ENCODE measurements around the gene TMEM125.

The TMEM125 gene

DNA sequence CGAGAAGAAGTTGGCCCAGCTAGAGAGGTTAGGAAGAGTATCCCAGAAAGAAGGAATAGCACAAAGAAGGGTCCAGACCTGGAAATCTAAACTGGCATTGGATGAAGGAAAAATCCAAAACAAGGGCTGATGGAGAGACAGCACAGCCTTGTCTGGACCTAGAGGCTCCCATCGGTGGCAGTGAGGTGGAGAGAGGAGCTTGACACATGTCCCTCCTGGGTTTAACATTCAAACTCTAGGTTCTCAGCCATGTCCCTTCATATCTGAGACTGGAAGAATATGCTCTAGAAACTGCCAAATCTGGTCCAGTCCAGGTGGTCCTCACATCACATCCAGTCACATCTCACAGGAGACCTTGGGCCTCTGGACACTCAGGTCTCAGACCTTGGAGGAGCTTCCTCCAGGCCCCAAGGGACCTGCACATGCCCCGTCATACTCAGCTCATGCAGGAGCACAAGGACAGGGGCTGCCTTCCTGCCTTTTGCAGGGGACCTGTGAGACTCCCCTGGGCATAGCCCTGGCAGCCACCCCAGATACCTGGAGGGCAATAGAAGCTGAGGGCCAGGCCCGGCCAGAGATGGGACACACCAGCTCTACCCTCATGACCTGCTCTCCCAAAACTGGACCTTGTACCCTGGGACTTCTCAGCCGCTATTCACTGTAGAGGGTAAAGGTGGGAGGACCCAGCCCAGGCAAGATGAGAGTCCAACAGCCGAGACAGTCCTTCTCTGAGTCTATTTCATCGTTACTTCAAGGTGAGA lies 7.5 kb downstream of the TMEM125 start:
- Mint-ChIP-seq H3K4me1 (peaks cover 8% of the 10 kb centered on the region), H3K9me3 (no peaks in the 10 kb centered on the region), H3K27me3 (ENCODE audit: low read depth) (peaks cover 5% of the 10 kb centered on the region), H3K4me3 (peak overlapping the region in 1 of 3 experiments; percentile 42), H3K27ac (peak overlapping the region; percentile 82 to 93 (median 91)), H3K36me3 (ENCODE audit: low read depth) (no peaks in the 10 kb centered on the region)
- TF ChIP-seq CTCF (IDR thresholded peaks at IDR 0.05; ENCODE audit: unreplicated experiment in 3 of 3), result no peak

DNA sequence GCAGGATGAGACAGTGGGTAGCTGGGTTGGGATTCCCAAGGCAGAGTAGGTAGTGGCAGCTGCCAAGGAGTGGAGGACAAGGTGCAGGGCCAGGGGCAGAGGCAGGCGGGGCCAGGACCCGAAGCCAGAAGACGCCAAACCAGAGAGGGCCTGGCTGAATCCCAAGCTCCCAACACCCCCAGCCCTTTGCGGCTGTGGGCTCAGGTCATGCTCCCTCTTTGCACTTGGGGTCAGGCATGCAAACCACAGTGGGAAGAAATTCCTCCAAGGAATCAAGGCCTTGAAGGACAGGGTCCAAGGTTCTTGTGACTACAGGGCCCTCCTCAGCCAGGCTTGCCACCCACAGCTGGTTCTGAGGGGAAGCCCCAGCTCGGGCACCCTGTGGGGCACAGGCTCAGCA lies 9.4 kb downstream of the TMEM125 start:
- no peaks in the 10 kb centered on the region for H3K9me3 Mint-ChIP-seq
- peaks cover 5% of the 10 kb centered on the region for H3K27me3 Mint-ChIP-seq (ENCODE audit: low read depth)
- no peak overlapping the region for H3K27ac Mint-ChIP-seq
- no peak for TF ChIP-seq CTCF (IDR thresholded peaks at IDR 0.05; ENCODE audit: unreplicated experiment in 3 of 3)
- H3K4me1 Mint-ChIP-seq, result peaks cover 8% of the 10 kb centered on the region
- no peaks in the 10 kb centered on the region for H3K36me3 Mint-ChIP-seq (ENCODE audit: low read depth)
- no peak overlapping the region for H3K4me3 Mint-ChIP-seq

DNA sequence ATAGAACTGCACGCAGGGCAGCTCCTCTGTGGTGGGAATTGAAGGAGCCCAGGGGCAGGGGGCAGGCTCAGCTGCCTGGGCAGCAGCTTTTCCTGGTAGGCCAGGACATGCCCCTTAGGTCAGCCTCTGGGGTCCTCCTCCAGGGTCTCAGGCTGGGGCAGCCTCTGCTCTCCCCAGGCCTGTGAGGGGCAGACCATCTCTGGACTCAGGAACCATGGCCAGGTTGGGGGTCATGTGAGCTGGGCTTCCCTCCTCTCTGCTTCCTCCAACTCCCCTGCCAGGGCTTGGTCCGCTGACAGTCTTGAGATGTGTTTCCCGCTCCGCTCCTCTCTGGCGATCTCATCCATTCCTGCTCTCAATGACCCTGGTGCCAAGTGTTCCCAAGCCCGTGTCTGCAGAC lies 9.9 kb downstream of the TMEM125 start:
- H3K27ac Mint-ChIP-seq, result no peak overlapping the region
- H3K27me3 Mint-ChIP-seq (ENCODE audit: low read depth), result peaks cover 10% of the 10 kb centered on the region
- no peaks in the 10 kb centered on the region for H3K36me3 Mint-ChIP-seq (ENCODE audit: low read depth)
- no peak overlapping the region for H3K4me3 Mint-ChIP-seq
- H3K4me1 Mint-ChIP-seq, result peaks cover 8% of the 10 kb centered on the region
- H3K9me3 Mint-ChIP-seq, result no peaks in the 10 kb centered on the region
- TF ChIP-seq CTCF (IDR thresholded peaks at IDR 0.05; ENCODE audit: unreplicated experiment in 3 of 3), result no peak

DNA sequence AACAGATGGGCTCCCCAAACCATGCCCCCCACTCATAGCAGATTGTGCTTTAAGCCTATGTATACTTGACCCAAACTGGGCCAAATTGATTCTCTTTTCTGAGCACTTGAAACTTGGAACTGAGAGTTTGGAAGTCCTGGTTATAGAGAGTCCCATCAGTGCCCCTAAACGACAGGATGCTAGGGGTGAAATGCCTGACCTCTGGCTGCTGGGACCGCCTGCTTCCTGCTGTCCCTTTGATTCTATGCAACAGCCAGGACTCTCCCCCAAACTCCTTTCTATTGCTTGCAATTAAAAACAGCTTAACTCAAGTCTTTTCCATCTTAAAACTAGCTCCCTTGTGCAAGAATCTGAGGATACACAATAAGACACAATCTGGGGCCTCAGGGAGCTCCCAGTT lies 10.9 kb downstream of the TMEM125 start:
- no peaks in the 10 kb centered on the region for H3K36me3 Mint-ChIP-seq (ENCODE audit: low read depth)
- peak overlapping the region in 1 of 3 experiments; percentile 78 for H3K27ac Mint-ChIP-seq
- H3K27me3 Mint-ChIP-seq (ENCODE audit: low read depth), result peaks cover 11% of the 10 kb centered on the region
- H3K4me1 Mint-ChIP-seq, result peaks cover 8% of the 10 kb centered on the region
- H3K4me3 Mint-ChIP-seq, result no peak overlapping the region
- H3K9me3 Mint-ChIP-seq, result no peaks in the 10 kb centered on the region
- no peak for TF ChIP-seq CTCF (IDR thresholded peaks at IDR 0.05; ENCODE audit: unreplicated experiment in 3 of 3)

- Mint-ChIP-seq H3K4me1 (no peaks in the 10 kb centered on the region), H3K4me3 (no peak overlapping the region), H3K27ac (peak overlapping the region in 1 of 3 experiments; percentile 27), H3K36me3 (ENCODE audit: low read depth) (no peaks in the 10 kb centered on the region), H3K27me3 (ENCODE audit: low read depth) (peaks cover 18% of the 10 kb centered on the region), H3K9me3 (no peaks in the 10 kb centered on the region)
- TF ChIP-seq CTCF (IDR thresholded peaks at IDR 0.05; ENCODE audit: unreplicated experiment in 3 of 3), result no peak
These were observed 12.7 kb downstream of the TMEM125 start for GRCh38 chr1:43282220-43283195.

Measured in nephron (organoid).